ENCODE results near the gene HAPLN1. TPM values are rescaled to one million over a fixed set of nuclear protein-coding genes. Genes with fewer than 3 reads are reported as not detected.

Gene HAPLN1
- total and polyA plus RNA-seq, 2 experiments from 2014 or later = 1.5 to 4.0 TPM

DNA sequence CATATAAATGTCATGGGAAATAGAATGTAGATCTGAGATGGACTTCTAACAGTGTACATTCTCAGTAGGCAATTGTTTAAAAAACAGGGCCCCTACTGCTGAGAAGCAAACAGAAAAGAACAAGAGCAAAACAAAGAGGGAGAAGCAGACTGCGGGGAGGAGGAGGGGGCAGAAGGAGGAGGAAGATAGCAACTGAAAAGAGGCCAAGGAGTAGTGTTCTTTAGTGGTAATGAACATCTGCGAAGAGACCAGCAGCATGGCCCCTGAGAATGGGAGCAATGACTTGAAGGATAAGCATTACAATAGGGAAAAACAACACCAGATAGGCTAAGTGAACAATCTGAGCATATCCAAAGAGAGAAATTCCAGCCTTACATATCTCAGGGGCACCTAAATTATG lies 36.8 kb downstream of the HAPLN1 start:
- H3K27me3 ChIP-seq (ENCODE audit: insufficient read depth) = no peaks in the 10 kb centered on the region
- Mint-ChIP-seq H3K27ac (no peak overlapping the region), H3K36me3 (ENCODE audit: low read depth) (no peaks in the 10 kb centered on the region), H3K27me3 (ENCODE audit: insufficient read depth, low read depth, poor library complexity) (no peaks in the 10 kb centered on the region), H3K4me1 (peaks cover 37% of the 10 kb centered on the region), H3K9me3 (no peaks in the 10 kb centered on the region), H3K4me3 (no peak overlapping the region)
- no peaks in the 10 kb centered on the region for H3F3A ChIP-seq (replicated peaks; ENCODE audit: low read depth)
- no peaks in the 10 kb centered on the region for H3K36me3 ChIP-seq (ENCODE audit: insufficient read depth)
- ATAC-seq (peak; percentile 71), DNase-seq (ENCODE audit: low spot score) (no peak)
- no peak overlapping the region for H3K4me2 ChIP-seq
- no peaks in the 10 kb centered on the region for H3K79me2 ChIP-seq (replicated peaks; ENCODE audit: insufficient read depth)
- TF ChIP-seq STAT1 (IDR thresholded peaks at IDR 0.05; ENCODE audit: unreplicated experiment) (no peak), NANOG (IDR thresholded peaks at IDR 0.05; ENCODE audit: borderline replicate concordance) (no peak), EZH2phosphoT487 (IDR thresholded peaks at IDR 0.05; ENCODE audit: unreplicated experiment) (no peak), ZNF331 (CRISPR knock-in tag; IDR thresholded peaks at IDR 0.05; ENCODE audit: low read depth) (no peak), POLR2AphosphoS5 (IDR thresholded peaks at IDR 0.05; ENCODE audit: low read depth) (no peak), EZH2 (IDR thresholded peaks at IDR 0.05; ENCODE audit: low read depth, unreplicated experiment) (no peak), ZNF114 (CRISPR knock-in tag; IDR thresholded peaks at IDR 0.05) (no peak)
- TF ChIP-seq, protein P1, sequence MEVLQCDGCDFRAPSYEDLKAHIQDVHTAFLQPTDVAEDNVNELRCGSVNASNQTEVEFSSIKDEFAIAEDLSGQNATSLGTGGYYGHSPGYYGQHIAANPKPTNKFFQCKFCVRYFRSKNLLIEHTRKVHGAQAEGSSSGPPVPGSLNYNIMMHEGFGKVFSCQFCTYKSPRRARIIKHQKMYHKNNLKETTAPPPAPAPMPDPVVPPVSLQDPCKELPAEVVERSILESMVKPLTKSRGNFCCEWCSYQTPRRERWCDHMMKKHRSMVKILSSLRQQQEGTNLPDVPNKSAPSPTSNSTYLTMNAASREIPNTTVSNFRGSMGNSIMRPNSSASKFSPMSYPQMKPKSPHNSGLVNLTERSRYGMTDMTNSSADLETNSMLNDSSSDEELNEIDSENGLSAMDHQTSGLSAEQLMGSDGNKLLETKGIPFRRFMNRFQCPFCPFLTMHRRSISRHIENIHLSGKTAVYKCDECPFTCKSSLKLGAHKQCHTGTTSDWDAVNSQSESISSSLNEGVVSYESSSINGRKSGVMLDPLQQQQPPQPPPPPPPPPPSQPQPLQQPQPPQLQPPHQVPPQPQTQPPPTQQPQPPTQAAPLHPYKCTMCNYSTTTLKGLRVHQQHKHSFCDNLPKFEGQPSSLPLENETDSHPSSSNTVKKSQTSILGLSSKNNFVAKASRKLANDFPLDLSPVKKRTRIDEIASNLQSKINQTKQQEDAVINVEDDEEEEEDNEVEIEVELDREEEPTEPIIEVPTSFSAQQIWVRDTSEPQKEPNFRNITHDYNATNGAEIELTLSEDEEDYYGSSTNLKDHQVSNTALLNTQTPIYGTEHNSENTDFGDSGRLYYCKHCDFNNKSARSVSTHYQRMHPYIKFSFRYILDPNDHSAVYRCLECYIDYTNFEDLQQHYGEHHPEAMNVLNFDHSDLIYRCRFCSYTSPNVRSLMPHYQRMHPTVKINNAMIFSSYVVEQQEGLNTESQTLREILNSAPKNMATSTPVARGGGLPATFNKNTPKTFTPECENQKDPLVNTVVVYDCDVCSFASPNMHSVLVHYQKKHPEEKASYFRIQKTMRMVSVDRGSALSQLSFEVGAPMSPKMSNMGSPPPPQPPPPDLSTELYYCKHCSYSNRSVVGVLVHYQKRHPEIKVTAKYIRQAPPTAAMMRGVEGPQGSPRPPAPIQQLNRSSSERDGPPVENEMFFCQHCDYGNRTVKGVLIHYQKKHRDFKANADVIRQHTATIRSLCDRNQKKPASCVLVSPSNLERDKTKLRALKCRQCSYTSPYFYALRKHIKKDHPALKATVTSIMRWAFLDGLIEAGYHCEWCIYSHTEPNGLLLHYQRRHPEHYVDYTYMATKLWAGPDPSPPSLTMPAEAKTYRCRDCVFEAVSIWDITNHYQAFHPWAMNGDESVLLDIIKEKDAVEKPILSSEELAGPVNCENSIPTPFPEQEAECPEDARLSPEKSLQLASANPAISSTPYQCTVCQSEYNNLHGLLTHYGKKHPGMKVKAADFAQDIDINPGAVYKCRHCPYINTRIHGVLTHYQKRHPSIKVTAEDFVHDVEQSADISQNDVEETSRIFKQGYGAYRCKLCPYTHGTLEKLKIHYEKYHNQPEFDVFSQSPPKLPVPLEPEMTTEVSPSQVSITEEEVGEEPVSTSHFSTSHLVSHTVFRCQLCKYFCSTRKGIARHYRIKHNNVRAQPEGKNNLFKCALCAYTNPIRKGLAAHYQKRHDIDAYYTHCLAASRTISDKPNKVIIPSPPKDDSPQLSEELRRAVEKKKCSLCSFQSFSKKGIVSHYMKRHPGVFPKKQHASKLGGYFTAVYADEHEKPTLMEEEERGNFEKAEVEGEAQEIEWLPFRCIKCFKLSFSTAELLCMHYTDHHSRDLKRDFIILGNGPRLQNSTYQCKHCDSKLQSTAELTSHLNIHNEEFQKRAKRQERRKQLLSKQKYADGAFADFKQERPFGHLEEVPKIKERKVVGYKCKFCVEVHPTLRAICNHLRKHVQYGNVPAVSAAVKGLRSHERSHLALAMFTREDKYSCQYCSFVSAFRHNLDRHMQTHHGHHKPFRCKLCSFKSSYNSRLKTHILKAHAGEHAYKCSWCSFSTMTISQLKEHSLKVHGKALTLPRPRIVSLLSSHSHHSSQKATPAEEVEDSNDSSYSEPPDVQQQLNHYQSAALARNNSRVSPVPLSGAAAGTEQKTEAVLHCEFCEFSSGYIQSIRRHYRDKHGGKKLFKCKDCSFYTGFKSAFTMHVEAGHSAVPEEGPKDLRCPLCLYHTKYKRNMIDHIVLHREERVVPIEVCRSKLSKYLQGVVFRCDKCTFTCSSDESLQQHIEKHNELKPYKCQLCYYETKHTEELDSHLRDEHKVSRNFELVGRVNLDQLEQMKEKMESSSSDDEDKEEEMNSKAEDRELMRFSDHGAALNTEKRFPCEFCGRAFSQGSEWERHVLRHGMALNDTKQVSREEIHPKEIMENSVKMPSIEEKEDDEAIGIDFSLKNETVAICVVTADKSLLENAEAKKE (CRISPR knock-in tag; IDR thresholded peaks at IDR 0.05) = peak; percentile 79
- H3K4me1 ChIP-seq (ENCODE audit: insufficient read depth) = peaks cover 38% of the 10 kb centered on the region
- H3K9me2 ChIP-seq (ENCODE audit: insufficient read depth) = no peaks in the 10 kb centered on the region
- no peak overlapping the region for H3K27ac ChIP-seq (ENCODE audit: low read depth)
- H4K20me1 ChIP-seq (replicated peaks; ENCODE audit: insufficient read depth) = no peaks in the 10 kb centered on the region
- peak overlapping the region; percentile 48; the same call in 1 of the 2 replicates for H2AFZ ChIP-seq
- no peak overlapping the region for H3K4me3 ChIP-seq
